GM12878 (cell line): Measurements from ENCODE around the gene NTM. TPM values are rescaled to one million over a fixed set of nuclear protein-coding genes. Genes with fewer than 3 reads are reported as not detected.

Experiments used
- ATAC-seq: fragments of 200-7000 bp; cut with Tn5 transposase; 3 replicates; pipeline ENCODE4 v1.9.1; 2020; ENCODE audit warnings: mild to moderate bottlenecking, moderate library complexity
- BruUV-seq: library from RNA; stranded (reverse); fragments of 400-500 nt; replicated peaks from 2 replicates; lab custom pipeline; 2021; lab: Mats Ljungman, UMichigan
- CTCF ChIA-PET: fragments of 300-600 bp; sonication (Branson Sonifier 250); formaldehyde crosslinking; extraction: SDS; loops from one replicate; lab custom pipeline; 2021; ENCODE audit warnings: inconsistent platforms; lab: Yijun Ruan, JAX
- POLR2A ChIA-PET: fragments of 350-600 bp; formaldehyde crosslinking; extraction: SDS; loops from one replicate; lab custom pipeline; 2021; ENCODE audit warnings: inconsistent platforms; lab: Charles Lee
- RAD21 ChIA-PET: fragments of 300-600 bp; sonication (Branson Sonifier 250); formaldehyde crosslinking; loops from one replicate; lab custom pipeline; 2023; ENCODE audit warnings: antibody characterized with exemption; ENCODE audit not compliant: unreplicated experiment; lab: Charles Lee
- SMC1A ChIA-PET: fragments of 300-600 bp; sonication (Branson Sonifier 250); formaldehyde crosslinking; loops from one replicate; lab custom pipeline; 2023; ENCODE audit not compliant: unreplicated experiment, uncharacterized antibody; lab: Charles Lee
- DNase-seq: peaks from one replicate; pipeline ENCODE4 v3.0.0-alpha.2; 2011; ENCODE audit warnings: low read depth, low spot score
- FAIRE-seq: peaks from 3 replicates; lab custom pipeline; 2011; peaks lifted over from hg19 to GRCh38; lab: Jason Lieb, UNC
- H2AFZ ChIP-seq: 2 replicates; pipeline ENCODE4 v1.6.0; 2011; ENCODE audit warnings: low read depth, low read length, control low read depth; ENCODE audit not compliant: control insufficient read depth
- H3K27ac ChIP-seq: 2 replicates; pipeline ENCODE4 v1.5.1; 2011; ENCODE audit warnings: control low read depth; ENCODE audit not compliant: control insufficient read depth, insufficient read depth
- H3K27me3 ChIP-seq, 2 experiments: replicated peaks in 1 of 2; 2 replicates each; pipeline versions ENCODE4 v1.6.0 to v1.6.1; 2011; ENCODE audit warnings: low read length in 1 of 2; ENCODE audit not compliant: control insufficient read depth in 2 of 2, insufficient read depth in 2 of 2
- H3K36me3 ChIP-seq, 2 experiments: 2 replicates each; pipeline ENCODE4 v1.5.1; 2011; ENCODE audit warnings: low read length in 1 of 2; ENCODE audit not compliant: control insufficient read depth in 2 of 2, insufficient read depth in 2 of 2
- H3K4me1 ChIP-seq: 2 replicates; pipeline ENCODE4 v1.6.1; 2011; ENCODE audit warnings: mild to moderate bottlenecking, low read length, moderate library complexity, mixed read lengths; ENCODE audit not compliant: control insufficient read depth, insufficient read depth
- H3K4me2 ChIP-seq: 2 replicates; pipeline ENCODE4 v1.6.0; 2011; ENCODE audit warnings: control low read depth; ENCODE audit not compliant: control insufficient read depth, insufficient read depth
- H3K4me3 ChIP-seq: fragments of 200-600 bp; sonication (generic); 2 replicates; pipeline ENCODE4 v1.5.1; 2016
- H3K79me2 ChIP-seq: 2 replicates; pipeline ENCODE4 v1.6.0; 2011; ENCODE audit warnings: low read length; ENCODE audit not compliant: control insufficient read depth, insufficient read depth
- H3K9ac ChIP-seq: 2 replicates; pipeline ENCODE4 v1.8.0; 2011; ENCODE audit warnings: low read length, control low read depth, mixed read lengths; ENCODE audit not compliant: control insufficient read depth, insufficient read depth
- H3K9me3 ChIP-seq: replicated peaks from 3 replicates; pipeline ENCODE4 v1.5.1; 2011; ENCODE audit warnings: mild to moderate bottlenecking, low read length; ENCODE audit not compliant: control insufficient read depth, insufficient read depth
- H4K20me1 ChIP-seq: 2 replicates; pipeline ENCODE4 v1.6.0; 2011; ENCODE audit not compliant: control insufficient read depth, insufficient read depth
- BCL3 ChIP-seq: IDR thresholded peaks from 2 replicates; pipeline ENCODE4 v1.6.1; 2011; ENCODE audit warnings: borderline replicate concordance, low read depth, mild to moderate bottlenecking, moderate library complexity, low read length; ENCODE audit not compliant: insufficient read depth, poor library complexity, severe bottlenecking
- CREM ChIP-seq: IDR thresholded peaks from 2 replicates; pipeline ENCODE4 v1.6.1; 2014; ENCODE audit warnings: antibody characterized with exemption, low read depth
- CTCF ChIP-seq, 3 experiments: IDR thresholded peaks in 2 of 3; conservative IDR thresholded peaks in 1 of 3; 2 replicates each; pipeline ENCODE4 v1.5.1; 2011; ENCODE audit warnings: low read depth in 3 of 3, low read length in 3 of 3, mild to moderate bottlenecking in 3 of 3, control low read depth in 2 of 3, moderate library complexity in 2 of 3, inconsistent platforms in 1 of 3, mixed read lengths in 1 of 3; ENCODE audit not compliant: control insufficient read depth in 2 of 3, insufficient read depth in 1 of 3; ENCODE audit errors: extremely low read depth in 1 of 3
- EED ChIP-seq: sonication (generic); IDR thresholded peaks from 2 replicates; pipeline ENCODE4 v1.6.1; 2016; ENCODE audit warnings: antibody characterized with exemption, low read depth
- NR2C2 ChIP-seq: IDR thresholded peaks from 2 replicates; pipeline ENCODE4 v1.6.1; 2011; ENCODE audit warnings: borderline replicate concordance, low read depth; ENCODE audit not compliant: control insufficient read depth, insufficient read length
- RAD21 ChIP-seq: IDR thresholded peaks from 2 replicates; pipeline ENCODE4 v1.6.1; 2011; ENCODE audit warnings: mild to moderate bottlenecking, low read depth, low read length, moderate library complexity; ENCODE audit not compliant: insufficient read depth
- SMC3 ChIP-seq: IDR thresholded peaks from 2 replicates; pipeline ENCODE4 v1.6.1; 2011; ENCODE audit warnings: low read length, improper control_type of control experiment, borderline replicate concordance
- ZSCAN29 ChIP-seq: fragments of 450-650 bp; IDR thresholded peaks from 2 replicates; pipeline ENCODE4 v1.6.1; 2017; ENCODE audit warnings: mild to moderate bottlenecking, moderate library complexity
- WGBS: methylation state at CpG from one replicate; pipeline ENCODE4 v1.1.6; 2016; ENCODE audit warnings: low lambda C conversion rate; ENCODE audit not compliant: insufficient replicate concordance, insufficient coverage; ENCODE audit errors: missing lambda C conversion rate; 5-methylcytosine and 5-hydroxymethylcytosine counted together
- in situ Hi-C: fragments of 300-500 bp; cut with MboI; formaldehyde crosslinking; loops from 9 replicates; pipeline ENCODE4 v1.14.3; 2018; ENCODE audit warnings: mixed read lengths
- intact Hi-C: fragments of 100-400 bp; cut with micrococcal nuclease; formaldehyde crosslinking; loops from one replicate; pipeline ENCODE4 v1.14.2; 2022; ENCODE audit not compliant: unreplicated experiment
- polyA plus RNA-seq, 11 experiments: library from polyadenylated mRNA; depleted of rRNA in 4 of 11; unstranded in 6 of 11; stranded (reverse) in 5 of 11; fragments of >200 nt; fragmentation: Nextera tagmentation in 4 of 11; fragmentation: Illumina TruSeq in 1 of 11; extraction: Ambion mirVana in 4 of 11; extraction: Trizol in 1 of 11; gene quantifications; 1 replicate in 1 of 11; 2 replicates in 10 of 11; pipeline versions ENCODE4 v1.2.1 to v1.2.3, GENCODE V29; 2011 to 2016; ENCODE audit warnings: inconsistent platforms in 2 of 11, missing spikeins in 2 of 11, low read depth in 1 of 11
- total RNA-seq, 4 experiments: library from RNA; depleted of rRNA in 3 of 4; stranded (reverse); fragments of >200 nt in 3 of 4; fragmentation: Illumina TruSeq in 1 of 4; extraction: Trizol in 1 of 4; gene quantifications; 2 replicates each; pipeline versions ENCODE4 v1.2.1 to v1.2.3, GENCODE V29; 2013 to 2021
- TF ChIP-seq, protein P1 (sequence below): fragments of 450-650 bp; IDR thresholded peaks from 2 replicates; pipeline ENCODE4 v1.6.1; 2017; ENCODE audit warnings: mild to moderate bottlenecking, moderate library complexity

The NTM gene
- total and polyA plus RNA-seq, 10 of the 15 experiments (the other 5 are each of a cell fraction or from before 2014, with no cell fraction given) = not detected

GRCh38 chr11:132126973-132127899, 756.8 kb downstream of the NTM start:
- intact Hi-C loops (loop anchor here (1.0 to 5.0 kb wide), 4 partner anchors 260 to 430 kb away; no protein-coding TSS in a partner anchor), in situ Hi-C loops (loop anchor here (5.0 kb wide), 1 partner anchor 260 kb away; no protein-coding TSS in a partner anchor)
- no TSS peak for BruUV-seq
- peak overlapping the region; percentile 69 for H3K4me2 ChIP-seq
- ChIA-PET POLR2A (no interaction called here), SMC1A (interaction anchor here (0.6 to 3.5 kb wide), 16 partner anchors 9 to 381 kb away, joined by 3 to 34 read pairs (median 3); no protein-coding TSS in a partner anchor), RAD21 (interaction anchor here (0.6 to 2.7 kb wide), 6 partner anchors 258 to 758 kb away, joined by 3 to 48 read pairs (median 6); no protein-coding TSS in a partner anchor), CTCF (interaction anchor here (0.6 to 2.2 kb wide), 26 partner anchors 9 to 439 kb away, joined by 3 to 66 read pairs (median 4); no protein-coding TSS in a partner anchor)
- H3K9ac ChIP-seq = no peak overlapping the region
- no peaks in the 10 kb centered on the region; a peak in 2 of 4 replicates for H3K27me3 ChIP-seq
- TF ChIP-seq EED (no peak), RAD21 (peak; percentile 78), NR2C2 (no peak), ZSCAN29 (no peak), SMC3 (peak; percentile 68; the same call in 1 of the 2 replicates), BCL3 (no peak), CTCF (IDR thresholded peaks at IDR 0.05 in 2 of 3, conservative IDR thresholded peaks at IDR 0.05 in 1 of 3; ENCODE audit: control insufficient read depth in 2 of 3, extremely low read depth in 1 of 3, insufficient read depth in 1 of 3, low read depth in 3 of 3, low read length in 3 of 3) (peak; percentile 35 to 57 (median 46); a peak in 4 of 6 replicates), CREM (no peak)
- TF ChIP-seq, protein P1, sequence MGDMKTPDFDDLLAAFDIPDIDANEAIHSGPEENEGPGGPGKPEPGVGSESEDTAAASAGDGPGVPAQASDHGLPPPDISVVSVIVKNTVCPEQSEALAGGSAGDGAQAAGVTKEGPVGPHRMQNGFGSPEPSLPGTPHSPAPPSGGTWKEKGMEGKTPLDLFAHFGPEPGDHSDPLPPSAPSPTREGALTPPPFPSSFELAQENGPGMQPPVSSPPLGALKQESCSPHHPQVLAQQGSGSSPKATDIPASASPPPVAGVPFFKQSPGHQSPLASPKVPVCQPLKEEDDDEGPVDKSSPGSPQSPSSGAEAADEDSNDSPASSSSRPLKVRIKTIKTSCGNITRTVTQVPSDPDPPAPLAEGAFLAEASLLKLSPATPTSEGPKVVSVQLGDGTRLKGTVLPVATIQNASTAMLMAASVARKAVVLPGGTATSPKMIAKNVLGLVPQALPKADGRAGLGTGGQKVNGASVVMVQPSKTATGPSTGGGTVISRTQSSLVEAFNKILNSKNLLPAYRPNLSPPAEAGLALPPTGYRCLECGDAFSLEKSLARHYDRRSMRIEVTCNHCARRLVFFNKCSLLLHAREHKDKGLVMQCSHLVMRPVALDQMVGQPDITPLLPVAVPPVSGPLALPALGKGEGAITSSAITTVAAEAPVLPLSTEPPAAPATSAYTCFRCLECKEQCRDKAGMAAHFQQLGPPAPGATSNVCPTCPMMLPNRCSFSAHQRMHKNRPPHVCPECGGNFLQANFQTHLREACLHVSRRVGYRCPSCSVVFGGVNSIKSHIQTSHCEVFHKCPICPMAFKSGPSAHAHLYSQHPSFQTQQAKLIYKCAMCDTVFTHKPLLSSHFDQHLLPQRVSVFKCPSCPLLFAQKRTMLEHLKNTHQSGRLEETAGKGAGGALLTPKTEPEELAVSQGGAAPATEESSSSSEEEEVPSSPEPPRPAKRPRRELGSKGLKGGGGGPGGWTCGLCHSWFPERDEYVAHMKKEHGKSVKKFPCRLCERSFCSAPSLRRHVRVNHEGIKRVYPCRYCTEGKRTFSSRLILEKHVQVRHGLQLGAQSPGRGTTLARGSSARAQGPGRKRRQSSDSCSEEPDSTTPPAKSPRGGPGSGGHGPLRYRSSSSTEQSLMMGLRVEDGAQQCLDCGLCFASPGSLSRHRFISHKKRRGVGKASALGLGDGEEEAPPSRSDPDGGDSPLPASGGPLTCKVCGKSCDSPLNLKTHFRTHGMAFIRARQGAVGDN = no peak
- no peaks in the 10 kb centered on the region for H4K20me1 ChIP-seq
- no peaks in the 10 kb centered on the region for H3K9me3 ChIP-seq
- peaks cover 3% of the 10 kb centered on the region for H3K4me1 ChIP-seq
- DNase-seq = no peak
- H3K27ac ChIP-seq = no peak overlapping the region
- H3K79me2 ChIP-seq = no peaks in the 10 kb centered on the region
- WGBS = 29% methylated on average over 19 of the region's 19 CpGs
- no peak overlapping the region for H2AFZ ChIP-seq
- FAIRE-seq = no peak
- no peak overlapping the region for H3K4me3 ChIP-seq
- no peaks in the 10 kb centered on the region for H3K36me3 ChIP-seq
- peak; percentile 30; the same call in 1 of the 3 replicates for ATAC-seq
